GM21786 (cell line): ENCODE results near the gene BCL2A1.
"Not testable (repeated sequence)": the region's sequence is repeated elsewhere in the genome, so short reads cannot be mapped to it uniquely, and the experiment has no call there.

Source experiments
- ATAC-seq: cut with Tn5 transposase; IDR thresholded peaks from one replicate; pipeline ENCODE4 v1.9.1; 2021; ENCODE audit not compliant: unreplicated experiment

Gene BCL2A1

GRCh38 chr15:79989682-79990081 lies 18.7 kb upstream of the BCL2A1 start:
- no peak for ATAC-seq

GRCh38 chr15:79989183-79989582 lies 18.2 kb upstream of the BCL2A1 start:
- ATAC-seq: no peak

- no peak for ATAC-seq
These were observed 17.6 kb upstream of the BCL2A1 start for GRCh38 chr15:79988448-79989117.

- ATAC-seq: no peak
These were observed 17.0 kb upstream of the BCL2A1 start for GRCh38 chr15:79987969-79988368.

- no peak for ATAC-seq
These were observed 16.6 kb upstream of the BCL2A1 start for GRCh38 chr15:79987569-79987955.

GRCh38 chr15:79981831-79982455 lies 10.9 kb upstream of the BCL2A1 start:
- peak; percentile 34 for ATAC-seq

GRCh38 chr15:79978655-79979514 lies 7.9 kb upstream of the BCL2A1 start:
- ATAC-seq: peak; percentile 71

- no peak for ATAC-seq
These were observed 7.3 kb upstream of the BCL2A1 start for GRCh38 chr15:79978260-79978654.

GRCh38 chr15:79977431-79978054 lies 6.5 kb upstream of the BCL2A1 start:
- peak; percentile 48 for ATAC-seq

GRCh38 chr15:79973456-79974195 lies 2.6 kb upstream of the BCL2A1 start:
- ATAC-seq: no peak

GRCh38 chr15:79972863-79973262 lies 1.9 kb upstream of the BCL2A1 start:
- ATAC-seq: no peak

GRCh38 chr15:79970181-79970580 lies 815 bp downstream of the BCL2A1 start:
- ATAC-seq: no peak

- no peak for ATAC-seq
These were observed 1.9 kb downstream of the BCL2A1 start for GRCh38 chr15:79969146-79969545.

- ATAC-seq: no peak
These were observed 3.5 kb downstream of the BCL2A1 start for GRCh38 chr15:79967298-79968182.

GRCh38 chr15:79966634-79967297 lies 4.2 kb downstream of the BCL2A1 start:
- no peak for ATAC-seq

- ATAC-seq: no peak
These were observed 5.0 kb downstream of the BCL2A1 start for GRCh38 chr15:79965846-79966630.

GRCh38 chr15:79964232-79964805 lies 6.7 kb downstream of the BCL2A1 start:
- no peak for ATAC-seq

GRCh38 chr15:79962921-79963320 lies 8.1 kb downstream of the BCL2A1 start:
- not testable (repeated sequence) for ATAC-seq
